ENCODE data around the gene IGFBP2.

IGFBP2 gene

DNA sequence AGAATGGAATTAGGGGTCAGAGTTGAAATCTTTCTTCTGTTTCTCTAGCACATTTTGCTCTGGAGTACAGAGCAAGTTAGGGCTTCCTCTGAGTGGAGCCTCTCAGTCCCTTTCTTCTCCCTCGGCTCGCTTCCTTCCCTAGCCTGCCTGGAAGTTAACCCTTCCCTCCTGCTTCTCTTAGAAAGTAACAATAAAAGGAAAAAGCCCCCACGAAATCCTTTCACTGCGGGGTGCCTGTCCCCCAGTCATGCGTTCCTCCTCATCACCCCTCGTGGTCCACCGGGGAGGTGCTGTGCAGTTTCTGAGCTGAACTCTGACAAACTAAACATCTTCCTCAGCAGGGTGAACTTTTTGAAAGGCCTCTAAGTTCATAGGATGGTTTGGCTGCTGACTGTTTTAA lies 2.0 kb downstream of the IGFBP2 start:
- intact Hi-C loops (cut with DNase I), result no loop called here
- DNase-seq, result no peak

DNA sequence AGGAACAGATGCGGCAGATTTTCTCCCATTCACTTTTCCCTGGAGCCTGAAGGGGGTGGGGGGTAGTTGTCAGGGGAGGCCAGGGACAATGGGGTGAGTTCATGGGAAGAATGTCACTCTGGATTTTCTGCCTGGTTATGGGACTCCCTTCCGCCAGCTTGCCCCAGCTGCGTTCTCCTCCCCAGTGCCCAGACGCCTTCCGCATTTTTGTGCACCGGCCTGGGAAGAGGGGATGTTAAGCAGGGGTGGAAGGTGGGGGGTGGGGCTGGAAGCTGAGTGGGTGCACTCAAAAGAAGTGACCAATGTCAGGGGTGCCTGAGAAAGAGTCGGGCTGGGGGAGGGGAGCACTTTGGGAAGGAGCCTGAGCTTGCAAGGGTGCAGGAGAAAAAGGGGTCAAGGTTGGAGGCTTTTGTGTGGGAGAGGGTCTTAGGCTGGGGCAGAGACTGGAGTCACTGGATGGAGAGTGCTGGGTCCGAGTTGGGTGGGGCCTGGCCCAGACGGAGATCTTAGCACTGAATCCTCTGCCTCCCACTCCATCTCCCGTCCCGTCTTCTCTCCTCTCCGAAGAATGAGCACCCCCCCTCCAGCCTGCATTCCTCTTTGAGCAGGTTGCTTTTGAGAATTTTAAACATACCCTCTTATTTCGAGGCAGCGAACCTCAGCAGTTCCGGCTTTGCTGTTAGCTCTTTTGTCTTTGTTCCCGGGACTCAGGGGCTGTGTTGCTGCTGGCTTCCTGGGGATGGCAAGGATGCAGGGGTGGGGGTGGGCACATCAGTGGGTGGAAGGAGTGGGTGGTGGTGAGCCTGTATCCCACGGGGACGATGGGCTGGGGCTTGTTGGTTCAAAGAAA lies 2.7 kb downstream of the IGFBP2 start:
- intact Hi-C loops (cut with DNase I), result no loop called here
- DNase-seq, result no peak

DNA sequence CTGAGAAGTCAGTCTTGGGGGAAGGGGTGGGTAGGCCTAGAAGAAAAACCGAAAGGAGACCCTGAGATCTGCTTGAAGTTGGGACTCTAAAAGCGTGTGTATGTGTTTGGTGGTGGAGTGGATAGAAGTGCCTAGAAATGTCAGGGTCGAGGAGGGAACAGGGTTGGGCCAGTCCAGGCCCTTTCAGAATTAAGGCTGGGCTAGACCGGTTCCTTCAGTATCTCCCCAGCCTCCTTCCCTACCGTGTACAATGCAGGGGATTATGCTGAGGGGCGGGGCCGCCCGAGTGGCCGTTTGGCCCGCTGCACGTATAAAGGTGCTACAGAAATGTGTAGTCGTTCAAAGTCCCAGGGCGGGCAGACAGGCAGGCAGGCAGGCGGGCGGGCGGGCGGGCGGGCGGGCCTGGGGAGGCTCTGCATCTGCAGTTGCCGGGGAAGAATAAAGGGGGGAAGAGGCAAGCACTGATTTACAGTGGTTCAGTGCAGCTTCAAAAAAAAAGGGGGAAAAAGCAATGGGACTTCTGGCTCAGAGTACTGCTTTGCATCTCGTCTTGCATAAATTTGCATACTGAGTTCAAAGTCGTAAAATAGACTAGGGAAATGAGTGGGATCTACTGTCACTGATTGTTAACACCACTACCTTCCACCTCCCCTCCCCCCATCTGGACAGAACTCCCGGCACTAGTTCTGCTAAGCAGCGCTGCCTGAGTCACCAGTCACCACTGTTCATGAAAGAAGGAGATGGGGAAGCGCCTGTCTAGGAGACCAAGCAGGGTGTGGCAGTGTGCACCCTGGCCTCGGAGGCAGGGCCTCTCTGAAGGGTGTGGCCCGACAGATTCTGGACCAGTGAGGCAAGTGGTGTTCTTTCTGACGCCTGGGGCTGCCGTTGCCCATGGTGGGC lies 3.6 kb downstream of the IGFBP2 start:
- intact Hi-C loops (cut with DNase I), result no loop called here
- no peak for DNase-seq

DNA sequence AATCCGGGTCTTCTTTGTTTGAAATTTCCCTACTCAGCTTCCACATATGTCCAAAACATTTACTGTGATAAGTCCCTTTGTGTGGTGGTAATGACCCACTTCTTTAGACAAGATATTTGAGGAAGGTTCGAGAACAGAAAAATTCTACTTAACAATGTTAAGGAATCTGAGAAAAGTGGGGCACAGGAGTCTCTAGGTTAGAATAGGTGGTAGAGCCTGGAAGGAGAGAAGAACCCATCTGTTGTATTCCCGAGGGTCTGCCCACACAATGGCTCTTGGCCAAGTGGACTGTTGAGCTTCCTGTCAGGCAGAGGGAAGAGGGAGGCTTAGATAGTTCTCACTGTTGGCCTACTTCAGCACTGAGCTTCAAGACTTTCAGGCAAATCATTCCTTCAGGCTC lies 4.3 kb downstream of the IGFBP2 start:
- DNase-seq, result no peak
- intact Hi-C loops (cut with DNase I), result no loop called here

DNA sequence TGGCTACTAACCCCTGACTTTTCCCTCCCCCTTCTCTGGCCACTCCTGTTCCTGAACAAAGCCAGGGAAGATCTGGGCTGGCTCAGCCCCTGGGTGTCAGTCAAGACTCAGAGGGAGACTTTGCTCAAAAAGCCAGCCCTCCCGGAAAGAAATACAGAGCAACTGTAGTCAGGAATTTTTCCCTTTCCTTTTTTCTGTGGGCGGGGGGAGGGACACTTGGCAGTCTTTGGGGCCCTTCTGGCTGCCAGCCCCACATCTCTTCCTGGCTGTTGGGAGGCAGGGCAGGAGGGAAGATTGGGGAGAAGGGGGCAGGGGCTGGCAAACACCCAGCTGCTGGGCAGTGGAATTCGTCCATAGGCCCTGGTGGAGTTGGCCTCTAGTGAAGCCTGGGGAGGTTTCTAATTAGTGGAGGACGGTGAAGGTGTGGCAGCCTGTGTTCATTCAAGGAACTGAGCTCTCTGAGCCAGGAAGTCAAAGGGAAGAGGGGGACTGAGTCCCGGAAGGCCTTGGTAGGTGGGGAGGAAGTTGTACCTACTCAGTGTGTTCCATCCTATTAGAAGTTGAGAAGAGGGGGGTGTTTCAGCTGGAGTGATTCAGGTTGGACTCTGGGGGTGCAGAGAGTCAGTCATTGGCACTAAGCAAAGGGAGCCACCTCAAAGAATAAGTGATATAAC lies 10.9 kb downstream of the IGFBP2 start:
- DNase-seq, result no peak
- intact Hi-C loops (cut with DNase I), result no loop called here

DNA sequence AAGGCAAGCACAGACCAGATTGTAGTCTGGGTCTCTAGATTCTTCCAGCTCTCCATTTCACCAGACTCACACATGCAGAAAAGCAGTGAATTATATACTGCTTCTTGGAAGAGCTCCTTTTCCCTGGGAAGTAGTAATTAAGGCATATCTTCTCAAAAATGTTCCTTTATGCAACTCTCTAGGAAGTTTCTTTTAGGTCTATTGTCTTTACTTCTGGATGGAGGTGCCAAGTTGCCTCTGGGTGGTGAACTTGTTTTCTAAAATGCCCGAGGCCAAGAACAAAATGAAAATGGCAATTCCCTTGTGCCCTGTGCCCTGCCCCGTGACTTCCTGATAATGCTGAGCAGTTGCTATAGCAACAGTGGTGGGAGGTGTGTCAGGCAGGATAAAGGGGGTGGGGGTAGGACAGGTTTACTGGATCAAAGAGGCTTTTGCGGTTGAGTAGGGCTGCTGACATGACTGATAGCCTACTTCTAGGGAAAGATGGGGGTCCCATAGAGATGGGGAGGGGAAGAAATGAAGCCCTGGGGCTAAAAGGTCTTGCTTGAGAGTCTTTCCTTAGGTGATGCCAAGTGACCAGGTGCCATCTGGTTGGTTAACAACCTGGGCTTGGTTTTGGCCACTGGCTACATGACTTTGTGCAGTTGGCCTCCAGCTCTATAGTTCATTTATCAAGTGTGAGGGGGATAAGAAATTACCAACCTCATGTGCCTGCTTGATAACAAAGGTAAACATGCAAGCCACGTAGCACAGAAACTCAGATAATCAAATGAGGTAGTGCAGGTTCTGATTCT lies 11.8 kb downstream of the IGFBP2 start:
- intact Hi-C loops (cut with DNase I), result no loop called here

DNA sequence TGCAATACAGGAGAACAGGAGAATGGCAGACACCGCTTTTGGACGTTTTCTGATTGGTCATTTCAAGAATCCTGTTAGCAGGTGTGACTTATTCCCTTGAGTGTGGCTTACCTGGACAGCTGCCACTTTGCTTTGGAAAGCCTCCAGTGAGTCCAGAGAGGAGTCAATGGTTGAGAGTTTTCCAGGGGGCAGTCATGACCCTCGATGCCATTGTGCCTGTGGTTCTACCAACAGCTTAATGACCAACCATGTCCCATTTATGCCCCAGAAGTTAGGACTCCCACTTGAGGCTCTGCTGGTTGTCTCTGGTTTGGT lies 12.4 kb downstream of the IGFBP2 start:
- no peak for DNase-seq
- intact Hi-C loops (cut with DNase I), result no loop called here

More for the DNA sequence above, 11.8 kb downstream of the IGFBP2 start:
- peak in 36 of 42 donors; percentile 13 to 77 (median 48) for DNase-seq

DNA sequence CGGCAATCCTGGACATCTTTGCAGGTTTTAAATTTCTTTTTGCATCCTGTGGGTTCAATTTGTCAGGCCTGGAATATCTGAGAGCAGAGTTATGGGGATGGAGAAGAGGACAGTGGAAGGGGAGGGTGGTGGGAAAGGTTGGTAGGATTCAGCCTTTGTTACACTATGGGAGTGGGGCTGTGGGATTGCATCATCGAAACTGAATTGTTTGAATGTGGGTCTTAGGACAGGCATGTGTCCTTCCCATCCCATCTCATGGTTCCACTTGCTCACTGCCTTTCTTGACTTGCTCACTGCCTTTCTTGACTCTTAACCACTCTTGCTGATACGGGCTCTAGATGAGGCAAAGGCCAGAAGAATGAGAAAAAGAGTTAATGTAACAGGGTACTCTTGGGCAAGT lies 12.9 kb downstream of the IGFBP2 start:
- DNase-seq, result no peak
- intact Hi-C loops (cut with DNase I), result no loop called here

DNA sequence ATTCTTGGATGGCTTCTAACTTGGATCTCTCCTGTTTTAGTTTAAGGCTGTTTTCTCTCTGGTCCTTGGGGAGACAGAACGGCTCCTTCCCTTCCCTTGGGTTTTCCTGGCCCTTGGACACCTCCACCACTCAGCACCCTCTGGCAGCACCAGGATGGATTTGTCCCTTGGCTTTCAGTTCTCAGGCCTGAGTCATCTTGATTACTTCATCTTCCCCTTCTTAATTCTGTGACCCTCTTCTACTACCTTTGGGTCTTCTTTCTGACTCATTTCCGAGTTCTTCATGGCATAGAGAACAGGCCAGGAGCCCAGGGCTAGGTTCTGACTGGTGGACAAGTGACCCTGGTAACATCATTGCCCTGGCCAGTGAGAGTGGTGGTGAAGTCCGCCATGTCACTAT lies 14.9 kb downstream of the IGFBP2 start:
- intact Hi-C loops (cut with DNase I), result no loop called here
- no peak for DNase-seq

DNA sequence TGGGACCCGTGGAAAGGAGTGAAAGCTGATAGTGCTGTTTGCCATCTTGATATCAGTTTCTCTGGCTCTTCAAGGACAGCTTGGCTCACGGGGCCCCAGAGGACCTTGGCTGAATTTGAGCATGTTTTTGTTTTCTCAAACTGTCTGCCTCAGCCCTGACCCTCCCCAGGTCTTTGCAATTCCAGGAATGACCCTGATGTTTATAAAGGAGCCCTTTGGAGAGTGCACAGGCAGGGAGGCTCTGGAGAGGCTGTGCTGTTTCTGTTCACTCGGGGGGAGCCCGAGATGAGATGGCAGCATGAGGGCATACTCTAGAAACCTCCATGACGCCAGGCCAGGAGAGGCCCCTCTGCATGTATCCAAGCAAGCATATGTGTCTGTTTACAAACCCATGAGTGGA lies 16.4 kb downstream of the IGFBP2 start:
- intact Hi-C loops (cut with DNase I), result no loop called here
- no peak for DNase-seq

DNA sequence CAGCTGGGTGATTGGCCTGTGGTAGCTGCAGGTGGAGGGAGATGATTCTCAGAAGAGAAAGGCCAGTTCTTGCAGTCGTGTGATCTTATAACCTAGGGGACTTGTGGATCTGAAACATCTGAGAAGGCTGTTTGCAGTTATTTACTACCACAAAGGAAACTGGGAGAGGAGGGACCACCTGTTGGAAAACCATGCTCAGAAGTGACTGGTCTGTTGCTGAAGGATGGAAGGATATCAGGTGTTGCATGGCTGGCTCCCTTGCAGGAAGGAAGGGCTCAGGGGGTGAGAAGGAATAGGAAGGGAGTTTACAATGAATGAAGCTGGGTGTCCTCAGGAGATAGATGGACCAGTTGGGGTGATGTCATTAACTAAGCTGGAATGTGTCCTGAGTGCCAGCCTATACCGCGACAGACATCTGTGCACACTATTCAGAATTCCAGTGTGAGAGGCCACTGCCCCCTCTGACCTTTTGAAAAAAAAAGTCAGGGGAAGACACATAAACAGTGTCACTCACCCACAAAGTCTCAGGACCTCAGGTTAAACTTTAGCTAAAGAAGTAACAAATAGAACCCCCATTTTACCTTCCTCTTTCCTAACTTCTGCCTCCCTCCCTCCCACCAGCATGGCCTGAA lies 17.5 kb downstream of the IGFBP2 start:
- intact Hi-C loops (cut with DNase I), result no loop called here
- no peak for DNase-seq

DNA sequence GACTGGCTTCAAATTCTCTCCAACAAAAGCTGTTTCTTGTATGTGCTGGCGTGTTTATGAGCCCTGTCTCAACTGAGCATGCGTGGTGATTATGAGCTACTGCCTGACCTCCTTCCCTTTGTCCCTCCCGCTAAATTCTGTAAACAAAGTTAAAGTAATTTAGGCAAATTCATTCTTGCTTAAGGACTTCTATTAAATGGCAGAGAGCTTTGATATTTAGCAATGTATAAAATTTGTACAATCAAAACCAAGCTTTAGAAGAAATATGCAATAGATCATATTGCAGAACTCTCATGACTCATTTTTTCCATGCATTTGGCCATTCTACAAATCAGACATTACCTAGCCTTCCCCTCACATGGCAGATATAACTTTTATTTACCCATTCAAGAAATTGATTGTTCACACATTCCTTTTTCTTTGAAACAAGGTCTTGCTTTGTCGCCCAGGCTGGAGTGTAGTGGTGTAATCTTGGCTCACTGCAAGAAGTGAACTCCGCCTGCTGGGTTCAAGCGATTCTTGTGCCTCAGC lies 18.2 kb downstream of the IGFBP2 start:
- intact Hi-C loops (cut with DNase I), result no loop called here
- no peak for DNase-seq

DNA sequence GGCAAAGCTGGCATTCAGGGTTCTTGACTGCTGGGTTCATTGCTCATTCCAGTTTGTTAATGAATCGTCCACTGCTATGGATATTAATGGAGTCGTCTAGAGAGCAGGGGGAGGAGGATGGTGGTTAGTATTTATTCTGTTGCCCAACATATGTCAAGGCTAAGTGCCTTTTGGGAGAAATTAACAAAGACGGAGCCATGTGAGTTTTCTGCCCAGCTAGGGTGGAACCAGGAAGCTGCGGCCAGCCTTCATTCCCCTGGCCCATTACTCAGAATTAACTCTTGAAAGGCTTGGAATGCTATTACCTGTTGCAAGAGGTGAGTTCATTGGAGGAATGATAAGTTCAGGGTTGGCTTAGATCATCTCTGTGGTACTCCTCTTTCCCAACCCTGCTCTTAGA lies 19.3 kb downstream of the IGFBP2 start:
- intact Hi-C loops (cut with DNase I), result no loop called here
- no peak for DNase-seq

DNA sequence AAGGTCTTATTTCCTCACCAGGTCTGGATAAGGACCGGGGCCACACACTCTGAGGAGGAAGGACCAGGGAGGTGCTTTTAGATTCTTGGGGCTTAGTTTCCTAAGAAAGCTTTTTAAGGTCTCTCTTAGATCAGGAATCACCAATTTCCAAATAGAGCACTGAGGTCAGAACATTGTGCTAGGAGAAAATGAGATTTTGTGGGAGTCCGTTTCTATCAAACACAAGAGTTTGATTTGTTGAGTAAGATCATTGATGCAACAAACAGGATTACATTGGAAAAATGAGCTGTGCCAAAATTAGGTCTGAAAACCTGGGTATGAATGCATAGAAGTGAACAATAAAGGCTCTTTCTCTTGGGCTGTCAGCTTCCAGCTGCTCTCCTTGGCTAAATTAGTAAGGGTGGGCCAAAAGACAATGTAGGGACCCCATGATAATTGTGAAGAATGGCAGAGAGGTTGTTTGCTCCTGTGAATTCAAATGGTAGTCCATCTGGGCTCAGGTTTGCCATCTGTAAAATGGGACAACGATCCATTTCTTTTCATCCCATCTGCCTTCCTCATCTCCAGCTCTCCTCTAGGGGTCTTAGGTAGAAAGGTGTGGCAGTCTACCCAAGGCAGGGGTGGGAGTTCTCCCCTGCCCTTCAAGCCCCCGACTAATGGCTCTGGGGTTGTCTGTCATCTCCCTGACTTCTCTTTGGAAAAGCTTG lies 20.0 kb downstream of the IGFBP2 start:
- no peak for DNase-seq
- intact Hi-C loops (cut with DNase I), result no loop called here

DNA sequence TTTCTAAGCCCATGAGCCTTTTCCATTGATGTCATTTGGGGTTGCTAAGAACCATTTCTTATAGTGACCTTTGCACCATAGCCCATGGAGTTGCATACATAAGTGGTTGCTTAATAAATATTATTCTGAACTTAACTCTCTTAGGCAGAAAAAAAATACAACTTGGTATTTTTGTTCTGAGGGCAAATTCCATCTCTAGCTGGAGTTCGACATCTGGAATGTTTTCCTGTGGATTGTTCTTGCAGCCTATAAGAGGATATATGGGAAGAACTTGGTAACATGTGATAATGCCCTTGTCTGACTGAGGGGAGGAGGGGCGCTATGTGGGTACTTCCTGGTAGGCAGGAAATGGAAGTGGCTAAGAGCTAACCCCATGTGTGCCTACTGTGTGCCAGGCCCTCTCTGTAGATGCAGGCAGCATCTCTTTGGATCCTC lies 20.7 kb downstream of the IGFBP2 start:
- DNase-seq, result no peak
- intact Hi-C loops (cut with DNase I), result no loop called here

DNA sequence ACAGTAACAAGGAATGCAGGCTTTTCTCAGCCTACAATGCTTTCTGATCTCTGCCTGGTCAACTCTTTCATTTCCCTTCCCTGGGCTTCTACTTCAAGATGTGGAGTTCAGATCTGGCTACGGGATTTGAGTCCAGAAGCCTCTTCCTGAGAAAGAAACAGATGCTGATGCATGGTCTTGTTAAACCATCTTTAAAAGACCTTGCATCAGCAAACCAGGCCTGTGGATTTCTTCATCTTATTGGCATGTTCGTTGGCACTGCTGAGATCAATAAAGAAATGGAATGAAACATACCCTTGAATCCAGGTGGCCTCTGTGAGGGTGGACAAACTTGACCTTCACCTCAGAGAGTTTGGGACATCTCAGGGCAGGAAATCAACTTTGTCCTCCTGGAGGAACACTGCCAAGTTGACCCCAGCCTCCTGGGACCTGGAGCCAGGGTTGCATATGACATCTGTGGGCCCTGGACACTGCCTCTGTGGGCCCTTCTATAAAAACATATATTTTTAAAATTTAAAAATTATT lies 21.4 kb downstream of the IGFBP2 start:
- no peak for DNase-seq
- intact Hi-C loops (cut with DNase I), result no loop called here

DNA sequence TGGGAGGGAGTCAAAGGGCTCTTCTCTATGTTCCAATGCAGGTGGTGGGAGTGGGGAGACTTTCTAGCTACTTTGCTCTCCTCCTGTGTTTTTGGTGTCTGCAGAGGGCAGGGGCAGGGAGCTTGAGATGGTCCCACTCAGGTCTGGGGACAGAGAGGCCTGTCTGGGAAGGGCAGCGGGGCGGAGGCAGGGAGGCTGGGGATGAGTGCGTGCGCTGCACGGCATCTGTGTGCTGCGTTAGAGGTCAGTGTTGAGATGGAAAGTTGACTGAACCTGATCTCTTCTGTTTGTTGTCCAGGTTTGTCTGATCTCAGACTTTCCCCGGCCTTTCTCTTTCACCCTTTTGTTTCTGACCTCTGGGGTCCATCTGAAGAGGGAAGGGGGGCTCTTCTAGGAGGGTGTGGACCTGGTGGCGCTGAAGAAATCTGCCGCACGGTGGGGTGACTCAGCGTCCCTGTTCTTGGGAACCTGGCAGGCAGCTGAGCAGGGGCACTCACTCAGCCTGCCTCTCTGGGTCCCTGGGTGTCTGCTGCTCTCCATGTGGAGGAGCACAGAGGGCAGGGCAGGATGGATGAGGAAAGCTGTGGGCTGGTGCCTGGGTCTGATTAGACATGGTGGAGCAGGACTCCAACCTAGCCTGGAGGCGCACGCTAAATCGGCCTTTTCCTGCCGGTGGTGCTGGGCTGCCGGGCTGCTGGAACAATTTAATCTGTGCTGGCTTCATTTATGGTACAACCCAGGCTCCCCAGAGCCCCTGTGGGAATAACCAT lies 24.1 kb downstream of the IGFBP2 start:
- DNase-seq, result no peak

More for the DNA sequence above, 24.1 kb downstream of the IGFBP2 start:
- intact Hi-C loops (cut with DNase I), result no loop called here

All from head of caudate nucleus (tissue), 42 donors.